HepG2 (cell line): ENCODE results near the gene SCAPER. TPM values are rescaled to one million over a fixed set of nuclear protein-coding genes. Genes with fewer than 3 reads are reported as not detected.
A peak's percentile ranks its signal among the peaks of the same experiment; 100 is the strongest.

Experiments
- AFF4 ChIP-seq: sonication (generic); formaldehyde crosslinking; IDR thresholded peaks from 2 replicates; pipeline ENCODE4 v1.4.0; 2020; ENCODE audit warnings: missing genetic modification reagents
- ATM ChIP-seq: fragments of 450-650 bp; IDR thresholded peaks from 2 replicates; pipeline ENCODE4 v1.7.1; 2017; ENCODE audit warnings: mild to moderate bottlenecking, borderline replicate concordance
- CENPT ChIP-seq: sonication (generic); formaldehyde crosslinking; IDR thresholded peaks from 2 replicates; pipeline ENCODE4 v1.8.0; 2022; ENCODE audit warnings: low read depth, mild to moderate bottlenecking, moderate library complexity, missing genetic modification reagents
- E2F5 ChIP-seq: sonication (generic); formaldehyde crosslinking; conservative IDR thresholded peaks from 2 replicates; pipeline ENCODE4 v1.4.0; 2020; ENCODE audit warnings: missing genetic modification reagents
- FOXC1 ChIP-seq: sonication (generic); formaldehyde crosslinking; IDR thresholded peaks from 2 replicates; pipeline ENCODE4 v1.8.0; 2022; ENCODE audit warnings: mild to moderate bottlenecking, missing genetic modification reagents, borderline replicate concordance
- FOXP1 ChIP-seq, 2 experiments: fragments of 450-650 bp in 1 of 2; IDR thresholded peaks; 2 replicates each; pipeline ENCODE4 v1.6.1; 2017 to 2018; ENCODE audit warnings: antibody characterized with exemption in 1 of 2
- HIC2 ChIP-seq: sonication (generic); formaldehyde crosslinking; IDR thresholded peaks from 2 replicates; pipeline ENCODE4 v1.9.0; 2022; ENCODE audit warnings: low read depth, missing genetic modification reagents
- HNF1B ChIP-seq: sonication (generic); formaldehyde crosslinking; IDR thresholded peaks from 2 replicates; pipeline ENCODE4 v1.5.1; 2020; ENCODE audit warnings: mild to moderate bottlenecking, moderate library complexity, missing genetic modification reagents
- KDM2A ChIP-seq: sonication (generic); formaldehyde crosslinking; IDR thresholded peaks from 2 replicates; pipeline ENCODE4 v1.4.0; 2020; ENCODE audit warnings: low read depth, missing genetic modification reagents, borderline replicate concordance
- MBNL3 ChIP-seq: fragments of 250-450 bp; sonication (Bioruptor Pico); conservative IDR thresholded peaks from 2 replicates; pipeline ENCODE4 v1.8.0; 2022; ENCODE audit warnings: mild to moderate bottlenecking, inconsistent platforms
- PAWR ChIP-seq: sonication (generic); formaldehyde crosslinking; IDR thresholded peaks from 2 replicates; pipeline ENCODE4 v1.4.0; 2020; ENCODE audit warnings: missing genetic modification reagents, mild to moderate bottlenecking, borderline replicate concordance
- SMARCE1 ChIP-seq: fragments of 450-650 bp; IDR thresholded peaks from 2 replicates; pipeline ENCODE4 v1.6.1; 2017; ENCODE audit warnings: borderline replicate concordance
- TBX2 ChIP-seq: sonication (generic); formaldehyde crosslinking; IDR thresholded peaks from 2 replicates; pipeline ENCODE4 v1.5.0; 2020; ENCODE audit warnings: missing genetic modification reagents, mild to moderate bottlenecking, borderline replicate concordance
- TFDP2 ChIP-seq: sonication (generic); formaldehyde crosslinking; IDR thresholded peaks from 2 replicates; pipeline ENCODE4 v1.4.0; 2020; ENCODE audit warnings: missing genetic modification reagents
- TOE1 ChIP-seq: sonication (generic); formaldehyde crosslinking; IDR thresholded peaks from 2 replicates; pipeline ENCODE4 v1.4.0; 2020; ENCODE audit warnings: mild to moderate bottlenecking, missing genetic modification reagents
- ZBTB21 ChIP-seq: sonication (generic); formaldehyde crosslinking; IDR thresholded peaks from 2 replicates; pipeline ENCODE4 v1.4.0; 2020; ENCODE audit warnings: missing genetic modification reagents
- ZBTB7B ChIP-seq: sonication (generic); formaldehyde crosslinking; IDR thresholded peaks from 2 replicates; pipeline ENCODE4 v1.4.0; 2020; ENCODE audit warnings: missing genetic modification reagents
- ZNF234 ChIP-seq: sonication (generic); formaldehyde crosslinking; conservative IDR thresholded peaks from 2 replicates; pipeline ENCODE4 v1.5.1; 2020; ENCODE audit warnings: mild to moderate bottlenecking, missing genetic modification reagents
- ZNF747 ChIP-seq: sonication (generic); formaldehyde crosslinking; IDR thresholded peaks from 2 replicates; pipeline ENCODE4 v1.8.1; 2023; ENCODE audit warnings: missing genetic modification reagents, mild to moderate bottlenecking, borderline replicate concordance
- polyA plus RNA-seq, 8 experiments: library from polyadenylated mRNA; depleted of rRNA in 3 of 8; stranded (reverse) in 7 of 8; unstranded in 1 of 8; fragments of >200 nt; fragmentation: Illumina TruSeq in 4 of 8; extraction: Trizol in 4 of 8; gene quantifications; 2 replicates each; pipeline versions ENCODE4 v1.2.1 to v1.2.3, GENCODE V29; 2011 to 2016; ENCODE audit warnings: low read depth in 4 of 8, missing spikeins in 1 of 8, mixed read lengths in 1 of 8; ENCODE audit not compliant: insufficient read depth in 1 of 8
- total RNA-seq, 5 experiments: library from RNA; depleted of rRNA; stranded (reverse); fragments of >200 nt; fragmentation: Illumina TruSeq; extraction: Trizol; gene quantifications; 2 replicates each; pipeline ENCODE4 v1.2.3, GENCODE V29; 2016; ENCODE audit warnings: low read depth in 1 of 5

SCAPER gene
- total and polyA plus RNA-seq, 2 of the 13 experiments (the other 11 are each of a cell fraction or from before 2014, with no cell fraction given) = 4.3 to 10.5 TPM

- 0 out of 2 replicates have a peak, but pooled peaks have one; percentile 35 for TF ChIP-seq CENPT (CRISPR knock-in tag)
- peak; percentile 96 for TF ChIP-seq FOXC1 (CRISPR knock-in tag)
- TF ChIP-seq TBX2 (CRISPR knock-in tag) = peak; percentile 88
- peak; percentile 53; the same call in 1 of the 2 replicates for TF ChIP-seq HIC2 (CRISPR knock-in tag)
- TF ChIP-seq FOXP1 (IDR thresholded peaks at IDR 0.05) = no peak
- TF ChIP-seq FOXP1 (CRISPR knock-in tag; IDR thresholded peaks at IDR 0.05) = peak; percentile 30; the same call in 1 of the 2 replicates
- TF ChIP-seq KDM2A (CRISPR knock-in tag) = peak; percentile 80; the same call in 1 of the 2 replicates
- TF ChIP-seq MBNL3 (CRISPR knock-in tag) = no peak
- TF ChIP-seq TFDP2 = peak; percentile 98
- TF ChIP-seq E2F5 (CRISPR knock-in tag) = no peak; the same call in 1 of the 2 replicates
- TF ChIP-seq ZBTB21 = 0 out of 2 replicates have a peak, but pooled peaks have one; percentile 15
- peak; percentile 45; the same call in 1 of the 2 replicates for TF ChIP-seq ZBTB7B (CRISPR knock-in tag)
- no peak for TF ChIP-seq ATM
- TF ChIP-seq ZNF234 (CRISPR knock-in tag) = 0 out of 2 replicates have a peak, but pooled peaks have one; percentile 74
- peak; percentile 89; the same call in 1 of the 2 replicates for TF ChIP-seq TOE1 (CRISPR knock-in tag)
- TF ChIP-seq AFF4 (CRISPR knock-in tag) = no peak
- peak; percentile 79 for TF ChIP-seq HNF1B (CRISPR knock-in tag)
- TF ChIP-seq ZNF747 = peak; percentile 92
- no peak for TF ChIP-seq SMARCE1
- TF ChIP-seq PAWR (CRISPR knock-in tag) = peak; percentile 95; the same call in 1 of the 2 replicates
Measured at GRCh38 chr15:76905013-76905839, at the start of gene SCAPER (continued).
